ENCODE measurements around the gene CAMKMT. TPM values are rescaled to one million over a fixed set of nuclear protein-coding genes. Genes with fewer than 3 reads are reported as not detected.

CAMKMT gene
- total RNA-seq, 2 experiments from 2014 or later = 11.9 to 13.9 TPM

GRCh38 chr2:44671916-44672315, 310.2 kb downstream of the CAMKMT start:
- peaks cover 3% of the 10 kb centered on the region for H3K4me1 ChIP-seq (ENCODE audit: insufficient read depth, low read length)
- no peaks in the 10 kb centered on the region for H3K27me3 ChIP-seq (ENCODE audit: control insufficient read depth in 1 of 2, insufficient read depth in 2 of 2, low read length in 2 of 2)
- Mint-ChIP-seq H3K27ac (no peak overlapping the region), H3K36me3 (ENCODE audit: low read depth) (no peaks in the 10 kb centered on the region), H3K27me3 (no peaks in the 10 kb centered on the region), H3K9me3 (no peaks in the 10 kb centered on the region), H3K4me1 (ENCODE audit: low read depth) (peaks cover 10% of the 10 kb centered on the region), H3K4me3 (no peak overlapping the region)
- no peak overlapping the region for H3K4me3 ChIP-seq (ENCODE audit: low read length)
- ChIA-PET CTCF (no interaction called here), POLR2A (no interaction called here)
- H3K9me3 ChIP-seq (ENCODE audit: control insufficient read depth in 1 of 2, insufficient read depth in 1 of 2, low read length in 2 of 2) = no peaks in the 10 kb centered on the region
- H3K36me3 ChIP-seq (ENCODE audit: insufficient read depth, low read length) = no peaks in the 10 kb centered on the region
- no peak for ATAC-seq (ENCODE audit: poor library complexity)
- no peak overlapping the region for H3K27ac ChIP-seq (ENCODE audit: low read depth in 1 of 2, low read length in 2 of 2)
- no peak for DNase-seq
- intact Hi-C loops (cut with DNase I, micrococcal nuclease) = loop anchor here in 1 of 2 experiments (5.0 kb wide), 1 partner anchor 615 kb away; no protein-coding TSS in a partner anchor
- TF ChIP-seq CTCF (IDR thresholded peaks at IDR 0.05) = no peak

- intact Hi-C loops (cut with DNase I, micrococcal nuclease) = loop anchor here in 1 of 2 experiments (5.0 kb wide), 1 partner anchor 615 kb away; no protein-coding TSS in a partner anchor
- Histone ChIP-seq H3K27me3 (ENCODE audit: control insufficient read depth in 1 of 2, insufficient read depth in 2 of 2, low read length in 2 of 2) (no peaks in the 10 kb centered on the region), H3K9me3 (ENCODE audit: control insufficient read depth in 1 of 2, insufficient read depth in 1 of 2, low read length in 2 of 2) (no peaks in the 10 kb centered on the region), H3K36me3 (ENCODE audit: insufficient read depth, low read length) (no peaks in the 10 kb centered on the region), H3K27ac (ENCODE audit: low read depth in 1 of 2, low read length in 2 of 2) (no peak overlapping the region), H3K4me1 (ENCODE audit: insufficient read depth, low read length) (peaks cover 3% of the 10 kb centered on the region), H3K4me3 (ENCODE audit: low read length) (no peak overlapping the region)
- Mint-ChIP-seq H3K36me3 (ENCODE audit: low read depth) (no peaks in the 10 kb centered on the region), H3K27ac (no peak overlapping the region), H3K4me1 (ENCODE audit: low read depth) (peaks cover 10% of the 10 kb centered on the region), H3K4me3 (no peak overlapping the region), H3K9me3 (no peaks in the 10 kb centered on the region), H3K27me3 (no peaks in the 10 kb centered on the region)
- ChIA-PET POLR2A (no interaction called here), CTCF (no interaction called here)
- ATAC-seq (ENCODE audit: poor library complexity) (no peak), DNase-seq (no peak)
- TF ChIP-seq CTCF (IDR thresholded peaks at IDR 0.05) = no peak
These were observed 310.7 kb downstream of the CAMKMT start for GRCh38 chr2:44672431-44672830.

- no peak for ATAC-seq (ENCODE audit: poor library complexity)
- no peaks in the 10 kb centered on the region for H3K27me3 Mint-ChIP-seq
- intact Hi-C loops (cut with DNase I, micrococcal nuclease) = loop anchor here in 1 of 2 experiments (5.0 kb wide), 1 partner anchor 617 kb away; no protein-coding TSS in a partner anchor
- no peaks in the 10 kb centered on the region for H3K9me3 Mint-ChIP-seq
- Histone ChIP-seq H3K27me3 (ENCODE audit: control insufficient read depth in 1 of 2, insufficient read depth in 2 of 2, low read length in 2 of 2) (no peaks in the 10 kb centered on the region), H3K4me3 (ENCODE audit: low read length) (no peak overlapping the region), H3K4me1 (ENCODE audit: insufficient read depth, low read length) (peaks cover 3% of the 10 kb centered on the region), H3K9me3 (ENCODE audit: control insufficient read depth in 1 of 2, insufficient read depth in 1 of 2, low read length in 2 of 2) (no peaks in the 10 kb centered on the region), H3K27ac (ENCODE audit: low read depth in 1 of 2, low read length in 2 of 2) (no peak overlapping the region), H3K36me3 (ENCODE audit: insufficient read depth, low read length) (no peaks in the 10 kb centered on the region)
- H3K4me1 Mint-ChIP-seq (ENCODE audit: low read depth) = peaks cover 10% of the 10 kb centered on the region
- ChIA-PET POLR2A (no interaction called here), CTCF (no interaction called here)
- H3K27ac Mint-ChIP-seq = no peak overlapping the region
- no peaks in the 10 kb centered on the region for H3K36me3 Mint-ChIP-seq (ENCODE audit: low read depth)
- TF ChIP-seq CTCF (IDR thresholded peaks at IDR 0.05) = no peak
- no peak overlapping the region for H3K4me3 Mint-ChIP-seq
- peak in 1 of 14 experiments; percentile 13 for DNase-seq
These were observed 312.9 kb downstream of the CAMKMT start for GRCh38 chr2:44674473-44675284.
